GM21381 (cell line): ENCODE measurements around the gene ATL1.
"Not testable (repeated sequence)": the region's sequence is repeated elsewhere in the genome, so short reads cannot be mapped to it uniquely, and the experiment has no call there.

Experiments used
- ATAC-seq: cut with Tn5 transposase; IDR thresholded peaks from one replicate; pipeline ENCODE4 v1.9.1; 2021; ENCODE audit warnings: mild to moderate bottlenecking, moderate library complexity; ENCODE audit not compliant: unreplicated experiment

The ATL1 gene

GRCh38 chr14:50647753-50648152 is 87.8 kb downstream of the ATL1 start:
- no peak for ATAC-seq

- no peak for ATAC-seq
Observed at GRCh38 chr14:50649691-50650090, 89.7 kb downstream of the ATL1 start.

- no peak for ATAC-seq
Observed at GRCh38 chr14:50656776-50657175, 96.8 kb downstream of the ATL1 start.

- ATAC-seq = no peak
Observed at GRCh38 chr14:50657753-50658152, 97.8 kb downstream of the ATL1 start.

- ATAC-seq = no peak
Observed at GRCh38 chr14:50658203-50658602, 98.3 kb downstream of the ATL1 start.

GRCh38 chr14:50659327-50659974 is 99.5 kb downstream of the ATL1 start:
- no peak for ATAC-seq

GRCh38 chr14:50664579-50664978 is 104.6 kb downstream of the ATL1 start:
- not testable (repeated sequence) for ATAC-seq

GRCh38 chr14:50665300-50665699 is 105.4 kb downstream of the ATL1 start:
- not testable (repeated sequence) for ATAC-seq

GRCh38 chr14:50666772-50667683 is 107.1 kb downstream of the ATL1 start:
- ATAC-seq = no peak

GRCh38 chr14:50667684-50667995 is 107.7 kb downstream of the ATL1 start:
- ATAC-seq = peak; percentile 44

- peak; percentile 55 for ATAC-seq
Observed at GRCh38 chr14:50667996-50668825, 108.3 kb downstream of the ATL1 start, which contains the start of gene SAV1. SAV1 (minus strand) TSS chr14:50668306; CDS start chr14:50667967, 339 bp downstream.

- no peak for ATAC-seq
Observed at GRCh38 chr14:50668826-50669143, 108.8 kb downstream of the ATL1 start.

- ATAC-seq = no peak
Observed at GRCh38 chr14:50669441-50669986, 109.6 kb downstream of the ATL1 start.

- no peak for ATAC-seq
Observed at GRCh38 chr14:50670196-50670865, 110.4 kb downstream of the ATL1 start.

GRCh38 chr14:50670866-50671256 is 110.9 kb downstream of the ATL1 start:
- ATAC-seq = no peak

- no peak for ATAC-seq
Observed at GRCh38 chr14:50675597-50675996, 115.7 kb downstream of the ATL1 start.

GRCh38 chr14:50676814-50677516 is 117.0 kb downstream of the ATL1 start:
- peak; percentile 39 for ATAC-seq

GRCh38 chr14:50677527-50678063 is 117.7 kb downstream of the ATL1 start:
- ATAC-seq = peak; percentile 59

- no peak for ATAC-seq
Observed at GRCh38 chr14:50678163-50678562, 118.2 kb downstream of the ATL1 start.

- no peak for ATAC-seq
Observed at GRCh38 chr14:50679674-50680073, 119.7 kb downstream of the ATL1 start.
